Dendritic cell treated with granulocyte-macrophage colony-stimulating factor and Interleukin-4, amounts not matched to agents 40 ng/mL and 50 ng/mL, for 4 days (primary cell): ENCODE data around the gene MAN2A2.
"Not testable (repeated sequence)": the region's sequence is repeated elsewhere in the genome, so short reads cannot be mapped to it uniquely, and the experiment has no call there.

ENCODE experiments used
- H3K27ac Mint-ChIP-seq: one replicate; pipeline ENCODE4 v1.8.0; 2022; ENCODE audit warnings: mild to moderate bottlenecking, mixed read lengths
- H3K27me3 Mint-ChIP-seq: one replicate; pipeline ENCODE4 v1.8.0; 2022; ENCODE audit warnings: mild to moderate bottlenecking, mixed read lengths
- H3K36me3 Mint-ChIP-seq: one replicate; pipeline ENCODE4 v1.8.0; 2022; ENCODE audit warnings: low read depth, mixed read lengths
- H3K4me1 Mint-ChIP-seq: one replicate; pipeline ENCODE4 v1.8.0; 2022; ENCODE audit warnings: low read depth, mixed read lengths
- H3K4me3 Mint-ChIP-seq: one replicate; pipeline ENCODE4 v1.8.0; 2022; ENCODE audit warnings: mild to moderate bottlenecking, moderate library complexity, mixed read lengths
- H3K9me3 Mint-ChIP-seq: one replicate; pipeline ENCODE4 v1.8.0; 2022; ENCODE audit warnings: mixed read lengths
- intact Hi-C: fragments of 100-400 bp; cut with micrococcal nuclease; formaldehyde crosslinking; loops from one replicate; pipeline ENCODE4 v1.15.0; 2022

MAN2A2 gene

DNA sequence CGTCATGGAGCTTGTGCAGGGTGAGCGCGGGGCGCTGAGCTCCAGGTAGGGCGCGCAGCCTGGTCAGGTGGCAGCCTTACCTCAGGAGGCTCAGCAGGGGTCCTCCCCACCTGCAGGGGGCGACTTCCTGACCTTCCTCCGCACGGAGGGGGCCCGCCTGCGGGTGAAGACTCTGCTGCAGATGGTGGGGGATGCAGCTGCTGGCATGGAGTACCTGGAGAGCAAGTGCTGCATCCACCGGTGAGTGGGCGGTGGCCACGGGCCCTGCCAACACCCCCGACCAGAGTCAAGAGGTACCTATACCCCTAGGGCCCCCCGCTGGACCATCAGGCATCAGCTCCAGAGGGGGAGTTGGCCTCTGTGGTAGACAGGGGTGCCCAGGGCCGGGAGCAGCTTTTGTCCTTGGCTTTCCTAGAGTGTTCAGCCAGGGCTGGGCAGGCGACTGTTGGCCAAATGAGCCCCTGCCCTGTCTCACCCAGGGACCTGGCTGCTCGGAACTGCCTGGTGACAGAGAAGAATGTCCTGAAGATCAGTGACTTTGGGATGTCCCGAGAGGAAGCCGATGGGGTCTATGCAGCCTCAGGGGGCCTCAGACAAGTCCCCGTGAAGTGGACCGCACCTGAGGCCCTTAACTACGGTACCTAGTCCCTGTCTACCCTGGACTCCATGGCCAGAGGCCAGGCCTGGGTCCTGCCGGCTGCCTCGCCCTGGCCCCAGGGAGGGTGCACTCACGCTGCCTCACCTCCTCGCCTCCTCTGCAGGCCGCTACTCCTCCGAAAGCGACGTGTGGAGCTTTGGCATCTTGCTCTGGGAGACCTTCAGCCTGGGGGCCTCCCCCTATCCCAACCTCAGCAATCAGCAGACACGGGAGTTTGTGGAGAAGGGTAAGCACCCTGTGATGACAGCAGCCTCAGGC lies 9.7 kb upstream of the MAN2A2 start:
- Mint-ChIP-seq H3K4me3 (no peak overlapping the region), H3K4me1 (peaks cover 93% of the 10 kb centered on the region), H3K36me3 (peaks cover 98% of the 10 kb centered on the region), H3K9me3 (no peaks in the 10 kb centered on the region), H3K27me3 (no peaks in the 10 kb centered on the region), H3K27ac (peak overlapping the region; percentile 53)
- intact Hi-C loops: no loop called here

DNA sequence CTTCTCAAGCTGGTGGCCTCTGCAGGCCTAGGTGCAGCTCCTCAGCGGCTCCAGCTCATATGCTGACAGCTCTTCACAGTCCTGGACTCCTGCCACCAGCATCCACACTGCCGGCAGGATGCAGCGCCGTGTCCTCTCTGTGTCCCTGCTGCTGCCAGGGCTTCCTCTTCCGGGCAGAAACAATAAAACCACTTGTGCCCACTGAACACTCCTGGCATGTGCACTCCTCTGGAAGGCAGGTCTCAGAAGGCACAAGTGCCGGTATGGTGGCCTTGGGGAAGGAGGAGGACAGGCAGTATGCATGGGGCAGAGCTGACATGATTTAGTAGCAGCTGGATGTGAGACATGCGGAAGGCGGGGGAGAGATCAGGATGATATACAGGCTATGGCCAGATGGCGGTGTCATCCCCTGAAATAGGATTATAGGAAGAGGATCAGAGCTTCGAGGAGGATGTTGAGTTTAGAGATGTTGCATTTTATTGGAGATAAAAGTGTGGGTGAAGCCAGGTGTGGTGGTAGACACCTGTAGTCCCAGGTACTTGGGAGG lies 7.5 kb upstream of the MAN2A2 start:
- Mint-ChIP-seq H3K27me3 (no peaks in the 10 kb centered on the region), H3K36me3 (peaks cover 82% of the 10 kb centered on the region), H3K27ac (peak overlapping the region; percentile 79)

DNA sequence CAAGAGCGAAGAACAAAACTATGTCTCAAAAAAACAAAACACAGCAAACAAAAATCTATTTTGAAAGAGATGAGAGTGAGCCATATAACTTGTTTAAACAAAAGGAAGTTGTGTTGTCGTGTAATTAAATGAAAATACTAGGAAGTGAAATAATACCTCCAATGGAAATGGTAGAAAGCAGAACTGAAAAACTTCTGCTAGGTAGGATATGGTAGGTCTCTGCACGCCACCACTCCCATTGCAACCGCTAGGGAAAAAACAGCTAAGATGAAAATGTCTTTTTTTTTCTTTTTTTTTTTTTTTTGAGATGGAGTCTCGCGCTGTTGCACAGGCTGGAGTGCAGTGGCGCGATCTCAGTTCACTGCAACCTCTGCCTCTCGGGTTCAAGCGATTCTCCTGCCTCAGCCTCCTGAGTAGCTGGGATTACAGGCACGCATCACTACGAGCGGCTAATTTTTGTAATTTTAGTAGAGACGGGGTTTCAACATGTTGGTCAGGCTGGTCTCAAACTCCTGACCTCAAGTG lies 5.9 kb upstream of the MAN2A2 start:
- H3K4me1 Mint-ChIP-seq: peaks cover 90% of the 10 kb centered on the region
- intact Hi-C loops, H3K9me3 Mint-ChIP-seq, H3K27me3 Mint-ChIP-seq: not testable (repeated sequence)
- H3K4me3 Mint-ChIP-seq: peak overlapping the region; percentile 35
- peaks cover 67% of the 10 kb centered on the region for H3K36me3 Mint-ChIP-seq
- peak overlapping the region; percentile 79 for H3K27ac Mint-ChIP-seq

More for the DNA sequence above, 7.5 kb upstream of the MAN2A2 start:
- intact Hi-C loops: no loop called here
- no peaks in the 10 kb centered on the region for H3K9me3 Mint-ChIP-seq
- H3K4me3 Mint-ChIP-seq: peak overlapping the region; percentile 17
- peaks cover 91% of the 10 kb centered on the region for H3K4me1 Mint-ChIP-seq

DNA sequence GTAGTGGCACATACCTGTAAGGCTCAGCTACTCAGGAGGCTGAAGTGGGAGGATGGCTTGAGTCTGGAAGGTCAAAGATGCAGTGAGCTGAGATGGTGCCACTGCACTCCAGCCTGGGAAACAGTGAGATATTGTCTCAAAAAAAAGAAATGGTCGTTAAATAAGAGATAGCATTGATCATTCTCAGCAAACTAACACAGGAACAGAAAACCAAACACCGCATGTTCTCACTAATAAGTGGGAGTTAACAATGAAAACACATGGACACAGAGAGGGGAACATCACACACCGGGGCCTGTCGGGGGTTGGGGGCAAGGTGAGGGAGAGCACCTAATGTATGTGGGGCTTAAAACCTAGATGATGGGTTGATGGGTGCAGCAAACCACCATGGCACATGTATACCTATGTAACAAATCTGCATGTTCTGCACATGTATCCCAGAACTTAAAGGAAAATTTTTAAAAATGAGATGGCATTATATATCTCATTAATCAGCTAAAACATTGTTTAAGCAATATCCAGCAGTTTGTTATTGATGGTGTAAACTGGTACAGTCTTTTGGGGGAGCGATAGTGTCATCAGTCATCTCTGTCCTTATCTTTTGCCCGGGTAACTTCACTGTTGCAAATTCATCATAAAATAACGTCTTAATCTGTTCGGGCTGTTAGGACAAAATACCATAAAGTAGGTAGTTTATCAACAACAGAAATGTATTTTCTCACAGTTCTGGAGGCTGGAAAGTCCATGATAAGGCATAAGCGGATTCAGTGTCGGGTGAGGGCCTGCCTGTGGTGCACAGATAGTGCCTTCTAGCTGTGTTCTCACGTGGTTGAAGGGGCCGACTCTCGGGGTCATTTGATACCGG lies 1.7 kb upstream of the MAN2A2 start:
- Mint-ChIP-seq H3K27me3 (no peaks in the 10 kb centered on the region), H3K27ac (peak overlapping the region; percentile 92), H3K9me3 (no peaks in the 10 kb centered on the region), H3K4me1 (peaks cover 70% of the 10 kb centered on the region), H3K4me3 (peak overlapping the region; percentile 76), H3K36me3 (peaks cover 56% of the 10 kb centered on the region)
- intact Hi-C loops: loop anchor here (2.0 kb wide), 1 partner anchor 33 kb away; the partner anchor contains the start of gene UNC45A

DNA sequence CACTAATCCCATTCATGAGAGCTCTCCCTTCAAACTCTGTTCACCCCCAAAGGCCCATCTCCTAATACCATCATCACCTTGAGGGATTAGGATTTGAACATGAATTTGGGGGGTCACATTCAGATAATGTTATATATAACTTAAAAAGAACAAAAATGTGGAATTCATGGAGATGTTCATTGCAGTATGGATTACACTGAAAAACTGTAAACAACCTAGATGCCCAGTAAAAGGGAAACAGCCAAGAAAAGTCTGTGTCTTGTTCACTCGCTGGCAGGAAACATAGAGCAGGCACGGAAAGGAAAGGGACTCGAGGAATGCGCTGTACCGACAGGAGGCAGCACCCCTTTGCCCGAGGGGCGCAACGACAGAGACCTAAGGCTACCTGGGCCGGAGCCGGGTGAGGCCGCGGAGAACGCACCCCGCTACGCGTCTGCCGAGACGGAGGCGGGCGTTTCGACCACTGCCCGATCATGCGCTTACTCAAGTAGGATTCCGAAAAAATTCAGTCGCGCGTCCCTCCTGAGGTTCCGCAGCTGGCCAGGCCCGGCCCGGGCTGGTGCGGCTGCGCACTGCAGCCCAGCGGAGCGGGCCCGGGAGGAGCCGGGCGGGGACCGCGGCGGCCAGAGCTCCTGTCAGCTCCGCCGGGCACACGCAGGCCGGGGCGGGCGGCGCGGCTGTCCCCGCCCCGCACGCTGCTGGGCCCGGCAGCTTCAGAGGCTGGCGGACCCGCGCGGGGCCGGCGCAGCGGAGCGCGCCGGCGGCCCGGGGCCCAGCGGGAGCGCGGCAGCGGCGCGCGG lies 862 bp upstream of the MAN2A2 start:
- Mint-ChIP-seq H3K9me3 (no peaks in the 10 kb centered on the region), H3K27me3 (no peaks in the 10 kb centered on the region), H3K4me3 (peak overlapping the region; percentile 76), H3K4me1 (peaks cover 64% of the 10 kb centered on the region), H3K36me3 (peaks cover 57% of the 10 kb centered on the region), H3K27ac (peak overlapping the region; percentile 92)
- intact Hi-C loops: loop anchor here (2.0 kb wide), 1 partner anchor 33 kb away; the partner anchor contains the start of gene UNC45A

DNA sequence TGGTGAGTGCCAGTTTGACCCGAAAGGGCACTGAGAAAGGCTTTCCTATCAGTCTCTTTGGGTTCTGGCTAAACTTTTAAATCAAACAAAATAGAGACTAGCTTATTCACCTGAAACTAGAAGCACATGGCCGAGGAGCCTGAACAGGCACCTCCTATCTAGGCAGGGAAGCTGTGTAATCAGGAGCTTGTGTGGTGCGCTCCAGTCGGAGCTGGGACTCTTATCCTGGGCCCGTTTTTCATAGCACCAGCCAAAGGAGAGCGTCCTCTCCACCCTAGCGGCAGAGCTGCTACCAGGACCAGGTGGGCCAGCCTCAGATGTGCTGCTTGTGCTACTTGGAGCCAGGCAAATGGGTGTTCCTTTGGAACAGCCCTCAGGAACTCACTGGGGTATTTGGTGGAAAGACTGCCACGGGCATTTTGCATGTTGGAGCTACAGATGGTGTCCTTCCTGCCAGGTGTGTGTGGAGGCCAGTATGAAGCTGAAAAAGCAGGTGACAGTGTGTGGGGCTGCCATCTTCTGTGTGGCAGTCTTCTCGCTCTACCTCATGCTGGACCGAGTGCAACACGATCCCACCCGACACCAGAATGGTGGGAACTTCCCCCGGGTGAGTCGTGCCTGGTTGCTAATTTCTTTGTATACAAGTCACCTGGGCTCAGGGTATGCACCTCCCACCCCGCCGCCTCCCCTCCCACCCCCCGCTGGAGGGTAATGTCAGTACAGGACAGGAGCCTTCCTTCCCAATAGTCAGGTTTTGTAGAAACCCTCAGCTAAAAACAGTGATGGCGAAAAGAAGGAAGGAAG lies 833 bp downstream of the MAN2A2 start:
- intact Hi-C loops: loop anchor here (2.0 kb wide), 1 partner anchor 31 kb away; the partner anchor contains the start of gene UNC45A
- H3K4me3 Mint-ChIP-seq: peak overlapping the region; percentile 90
- H3K27ac Mint-ChIP-seq: peak overlapping the region; percentile 92

DNA sequence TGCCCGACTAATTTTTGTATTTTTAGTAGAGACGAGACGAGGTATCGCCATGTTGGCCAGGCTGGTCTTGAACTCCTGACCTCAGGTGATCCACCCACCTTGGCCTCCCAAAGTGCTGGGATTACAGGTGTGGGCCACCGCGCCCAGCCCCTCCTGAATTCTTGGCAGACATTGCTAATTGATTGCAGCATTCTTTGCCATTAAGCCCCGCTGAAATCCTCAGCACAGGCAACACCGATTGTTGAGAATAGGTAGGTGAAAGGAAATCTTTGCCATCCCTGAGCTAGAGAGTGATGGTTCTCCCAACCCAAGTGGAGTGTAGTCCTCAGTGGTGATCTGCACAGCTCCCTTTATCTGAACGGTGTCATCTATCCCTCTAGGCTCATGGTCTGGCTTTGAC lies 1.6 kb downstream of the MAN2A2 start:
- no peaks in the 10 kb centered on the region for H3K27me3 Mint-ChIP-seq
- no peak overlapping the region for H3K4me3 Mint-ChIP-seq
- intact Hi-C loops: no loop called here
- H3K27ac Mint-ChIP-seq: no peak overlapping the region
- H3K4me1 Mint-ChIP-seq: peaks cover 45% of the 10 kb centered on the region
- peaks cover 62% of the 10 kb centered on the region for H3K36me3 Mint-ChIP-seq
- no peaks in the 10 kb centered on the region for H3K9me3 Mint-ChIP-seq

More for the DNA sequence above, 833 bp downstream of the MAN2A2 start:
- Mint-ChIP-seq H3K9me3 (no peaks in the 10 kb centered on the region), H3K4me1 (peaks cover 51% of the 10 kb centered on the region), H3K36me3 (peaks cover 55% of the 10 kb centered on the region), H3K27me3 (no peaks in the 10 kb centered on the region)

DNA sequence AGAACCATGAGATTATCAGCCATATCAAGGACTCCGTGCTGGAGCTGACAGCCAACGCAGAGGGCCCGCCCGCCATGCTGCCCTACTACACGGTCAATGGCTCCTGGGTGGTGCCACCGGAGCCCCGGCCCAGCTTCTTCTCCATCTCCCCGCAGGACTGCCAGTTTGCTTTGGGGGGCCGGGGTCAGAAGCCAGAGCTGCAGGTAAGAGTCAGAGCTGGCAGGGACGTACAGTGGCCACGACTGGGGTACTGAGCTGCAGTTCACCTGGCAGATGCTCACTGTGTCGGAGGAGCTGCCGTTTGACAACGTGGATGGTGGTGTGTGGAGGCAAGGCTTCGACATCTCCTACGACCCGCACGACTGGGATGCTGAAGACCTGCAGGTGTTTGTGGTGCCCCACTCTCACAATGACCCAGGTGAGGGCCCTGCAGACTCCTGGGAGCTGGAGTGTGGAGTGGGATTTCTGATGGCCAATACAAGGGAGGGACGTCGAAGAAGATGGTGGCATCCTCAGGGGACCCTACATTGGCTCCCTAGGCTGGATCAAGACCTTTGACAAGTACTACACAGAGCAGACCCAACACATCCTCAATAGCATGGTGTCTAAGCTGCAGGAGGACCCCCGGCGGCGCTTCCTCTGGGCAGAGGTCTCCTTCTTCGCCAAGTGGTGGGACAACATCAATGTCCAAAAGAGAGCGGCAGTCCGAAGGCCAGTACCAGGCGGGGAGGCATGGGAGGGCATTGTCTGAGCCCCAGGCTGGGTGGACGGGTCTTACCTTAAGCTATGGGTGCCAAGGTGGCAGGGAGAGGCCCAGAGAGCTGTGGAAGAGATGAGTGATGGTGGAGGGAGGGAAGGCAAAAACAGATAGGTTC lies 2.4 kb downstream of the MAN2A2 start:
- H3K27me3 Mint-ChIP-seq: no peaks in the 10 kb centered on the region
- no peak overlapping the region for H3K4me3 Mint-ChIP-seq
- H3K27ac Mint-ChIP-seq: no peak overlapping the region
- no peaks in the 10 kb centered on the region for H3K9me3 Mint-ChIP-seq
- intact Hi-C loops: no loop called here
- peaks cover 39% of the 10 kb centered on the region for H3K4me1 Mint-ChIP-seq
- H3K36me3 Mint-ChIP-seq: peaks cover 70% of the 10 kb centered on the region

DNA sequence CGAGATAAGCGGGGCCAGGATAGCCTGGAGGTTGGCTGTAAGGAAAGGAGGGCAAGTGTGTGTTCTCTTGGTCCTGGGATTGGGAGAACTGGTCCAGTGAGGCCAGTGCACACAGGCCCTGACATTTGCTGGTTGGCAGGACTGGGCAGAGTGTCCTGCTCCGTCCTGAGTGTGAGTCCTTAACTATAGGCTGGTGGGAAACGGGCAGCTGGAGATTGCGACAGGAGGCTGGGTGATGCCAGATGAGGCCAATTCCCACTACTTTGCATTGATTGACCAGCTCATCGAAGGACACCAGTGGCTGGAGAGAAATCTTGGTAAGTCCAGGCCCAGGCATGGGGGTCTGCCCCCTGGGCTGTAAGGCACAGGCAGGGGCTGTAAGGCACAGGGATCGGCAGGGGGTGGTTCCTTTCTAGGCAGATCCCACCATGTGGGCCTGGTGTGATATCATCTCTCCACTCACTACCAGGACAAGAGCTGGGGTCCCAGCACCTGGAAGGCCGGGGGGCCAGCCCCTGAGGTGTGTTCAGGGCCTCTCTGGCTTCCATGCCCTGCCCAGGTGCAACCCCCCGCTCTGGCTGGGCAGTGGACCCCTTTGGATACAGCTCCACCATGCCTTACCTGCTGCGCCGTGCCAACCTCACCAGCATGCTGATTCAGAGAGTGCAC lies 3.2 kb downstream of the MAN2A2 start:
- H3K27me3 Mint-ChIP-seq: no peaks in the 10 kb centered on the region
- no peaks in the 10 kb centered on the region for H3K9me3 Mint-ChIP-seq
- no peak overlapping the region for H3K4me3 Mint-ChIP-seq
- H3K4me1 Mint-ChIP-seq: peaks cover 34% of the 10 kb centered on the region
- no peak overlapping the region for H3K27ac Mint-ChIP-seq
- intact Hi-C loops: no loop called here
- H3K36me3 Mint-ChIP-seq: peaks cover 78% of the 10 kb centered on the region

DNA sequence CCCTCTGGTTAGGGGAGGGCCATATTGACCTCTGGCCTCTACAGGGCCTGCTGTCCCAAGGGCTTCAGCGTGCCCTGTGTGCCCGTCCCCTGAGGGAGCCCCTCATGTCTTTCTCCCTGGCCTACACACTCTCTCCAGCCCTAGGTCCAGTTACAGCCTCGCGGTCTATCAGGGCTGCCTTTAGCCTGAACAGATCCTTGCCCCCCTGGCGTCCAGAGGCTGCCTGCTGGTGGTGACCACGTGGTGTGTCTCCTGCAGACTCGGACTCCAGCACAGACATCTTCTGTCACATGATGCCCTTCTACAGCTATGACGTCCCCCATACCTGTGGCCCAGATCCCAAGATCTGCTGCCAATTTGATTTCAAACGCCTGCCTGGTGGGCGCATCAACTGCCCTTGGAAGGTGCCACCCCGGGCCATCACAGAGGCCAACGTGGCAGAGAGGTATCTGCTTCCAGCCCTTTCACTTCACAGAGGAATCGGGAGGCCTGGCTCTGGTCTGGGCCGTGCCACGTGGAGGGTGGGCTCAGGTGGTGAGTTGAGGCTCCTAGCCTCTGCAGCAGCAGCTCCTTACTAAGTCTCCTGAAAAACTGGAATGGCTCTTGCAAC lies 4.1 kb downstream of the MAN2A2 start:
- Mint-ChIP-seq H3K9me3 (no peaks in the 10 kb centered on the region), H3K4me3 (no peak overlapping the region), H3K4me1 (peaks cover 30% of the 10 kb centered on the region), H3K27ac (no peak overlapping the region), H3K36me3 (peaks cover 87% of the 10 kb centered on the region), H3K27me3 (no peaks in the 10 kb centered on the region)
- intact Hi-C loops: no loop called here

DNA sequence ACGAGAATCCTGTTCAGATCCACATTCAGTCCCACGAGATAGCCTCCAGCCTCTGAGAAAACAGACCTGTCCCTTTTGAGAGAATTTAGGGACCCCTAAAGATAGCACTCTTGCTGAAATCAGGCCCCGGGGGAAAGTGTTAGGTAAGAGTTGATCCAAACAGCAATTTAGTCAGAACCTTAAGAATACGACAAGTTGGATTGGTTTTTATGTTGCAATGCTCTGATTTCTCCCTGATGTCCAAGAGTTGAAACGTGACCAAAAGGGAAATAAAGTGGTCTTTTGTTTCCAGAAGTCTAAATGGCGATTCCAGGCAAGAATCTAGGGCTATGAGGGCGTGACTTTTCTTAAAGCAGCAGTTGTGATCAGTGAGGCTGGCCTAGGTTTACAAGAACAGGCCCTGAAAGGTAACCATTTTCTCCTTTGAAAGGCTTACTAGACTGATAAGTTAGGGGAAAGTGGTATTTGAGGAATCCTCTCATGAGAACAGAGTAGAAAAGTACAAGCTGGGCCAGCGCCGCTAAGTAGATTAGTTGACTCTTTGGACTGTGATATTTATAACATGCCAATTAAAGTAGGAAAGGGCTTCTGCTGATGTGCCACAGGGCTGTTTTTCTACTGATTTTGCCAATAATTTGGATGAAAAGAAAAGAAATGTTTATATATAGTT lies 4.9 kb downstream of the MAN2A2 start:
- H3K4me1 Mint-ChIP-seq: peaks cover 38% of the 10 kb centered on the region
- H3K27me3 Mint-ChIP-seq: no peaks in the 10 kb centered on the region
- peaks cover 95% of the 10 kb centered on the region for H3K36me3 Mint-ChIP-seq
- no peaks in the 10 kb centered on the region for H3K9me3 Mint-ChIP-seq
- intact Hi-C loops: no loop called here
- no peak overlapping the region for H3K4me3 Mint-ChIP-seq
- no peak overlapping the region for H3K27ac Mint-ChIP-seq
